OCI-M2 (cell line): Measurements from ENCODE around the gene USO1.

Experiments
- DNase-seq: peaks from one replicate; lab custom pipeline; 2025; ENCODE audit not compliant: unreplicated experiment; lab: John Stamatoyannopoulos, UW

USO1 gene

GRCh38 chr4:75834772-75835154, 110.4 kb downstream of the USO1 start:
- no peak for DNase-seq

GRCh38 chr4:75841641-75842520, 117.5 kb downstream of the USO1 start:
- no peak for DNase-seq

GRCh38 chr4:75843596-75843995, 119.2 kb downstream of the USO1 start:
- no peak for DNase-seq

- no peak for DNase-seq
Measured at GRCh38 chr4:75844151-75844662, 119.8 kb downstream of the USO1 start.

- DNase-seq = no peak
Measured at GRCh38 chr4:75845992-75846391, 121.6 kb downstream of the USO1 start.

GRCh38 chr4:75848171-75848760, 123.9 kb downstream of the USO1 start:
- peak; percentile 22 for DNase-seq

- DNase-seq = no peak
Measured at GRCh38 chr4:75848891-75849290, 124.5 kb downstream of the USO1 start.

GRCh38 chr4:75849461-75849860, 125.1 kb downstream of the USO1 start:
- no peak for DNase-seq

- DNase-seq = no peak
Measured at GRCh38 chr4:75858721-75859120, 134.3 kb downstream of the USO1 start.

- DNase-seq = no peak
Measured at GRCh38 chr4:75860606-75861005, 136.2 kb downstream of the USO1 start.
